Activated gamma-delta T cell (primary cell): Measurements from ENCODE around the gene P2RY2.

ENCODE experiments used
- DNase-seq: peaks from one replicate; lab custom pipeline; 2025; lab: John Stamatoyannopoulos, UW
- total RNA-seq, 2 donors: gene quantifications; one replicate each; lab custom pipeline; 2026; lab: John Stamatoyannopoulos, UW

P2RY2 gene
- total RNA-seq = 0 to 0.13 reads per million in 2 donors

GRCh38 chr11:73218106-73218829 lies at the start of gene P2RY2:
TSS of gene P2RY2 (plus strand) at chr11:73218281. CDS start at chr11:73234160, 15,879 bp downstream.
- DNase-seq = no peak

- DNase-seq = no peak
Measured at GRCh38 chr11:73168925-73169579, 49.0 kb upstream of the P2RY2 start.

DNA sequence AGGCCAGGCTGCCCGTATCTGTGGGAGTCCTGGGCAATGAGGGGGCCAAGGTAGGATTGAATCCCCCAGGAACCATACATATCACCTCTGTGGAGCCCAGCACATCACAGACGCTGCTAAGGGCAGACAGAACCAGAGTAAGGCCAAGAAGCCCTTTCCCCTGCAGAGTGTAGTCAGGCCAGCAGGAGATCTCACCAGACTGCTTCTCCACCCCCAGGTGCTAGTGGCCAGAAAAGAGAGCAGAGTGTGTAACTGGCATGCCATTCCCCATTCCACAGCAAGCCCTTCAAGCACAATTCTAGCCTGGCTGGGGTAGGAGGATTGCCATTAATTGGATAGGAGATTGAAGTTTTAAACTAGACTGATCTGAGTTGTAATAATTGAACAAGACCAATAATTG lies 47.9 kb upstream of the P2RY2 start:
- DNase-seq = no peak

GRCh38 chr11:73171436-73172161 lies 46.5 kb upstream of the P2RY2 start:
- DNase-seq = no peak

DNA sequence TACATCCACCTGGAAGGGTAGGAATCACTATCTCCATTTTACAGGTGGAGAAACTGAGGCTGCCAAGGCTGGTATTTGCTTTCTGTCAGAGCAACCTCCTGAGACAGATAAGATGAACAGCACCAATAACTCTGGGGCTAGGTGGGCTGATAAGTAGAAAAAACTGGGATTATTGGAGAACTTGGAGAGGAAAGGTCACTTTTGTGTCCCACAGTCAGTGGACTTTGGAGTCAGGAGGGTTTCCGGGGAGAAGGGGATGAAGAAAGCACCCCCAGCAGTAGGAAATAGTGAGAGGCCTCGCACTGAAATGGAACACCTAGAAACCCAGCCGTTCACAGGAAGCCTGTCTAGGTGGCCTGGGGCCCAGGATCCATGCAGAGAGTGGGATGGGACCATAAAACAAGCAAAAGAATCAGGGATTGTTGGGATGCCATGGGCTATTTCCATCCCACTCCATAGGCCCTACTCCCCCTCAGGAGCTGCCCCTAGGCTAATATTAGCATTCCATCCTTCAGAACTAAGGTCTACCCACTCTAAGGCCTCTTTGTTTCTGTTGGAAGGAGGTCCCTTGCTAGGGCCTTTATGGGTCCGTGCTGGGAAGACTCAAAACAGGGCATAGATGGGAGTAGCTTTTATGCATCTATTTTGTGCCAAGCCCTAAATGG lies 45.0 kb upstream of the P2RY2 start:
- no peak for DNase-seq

DNA sequence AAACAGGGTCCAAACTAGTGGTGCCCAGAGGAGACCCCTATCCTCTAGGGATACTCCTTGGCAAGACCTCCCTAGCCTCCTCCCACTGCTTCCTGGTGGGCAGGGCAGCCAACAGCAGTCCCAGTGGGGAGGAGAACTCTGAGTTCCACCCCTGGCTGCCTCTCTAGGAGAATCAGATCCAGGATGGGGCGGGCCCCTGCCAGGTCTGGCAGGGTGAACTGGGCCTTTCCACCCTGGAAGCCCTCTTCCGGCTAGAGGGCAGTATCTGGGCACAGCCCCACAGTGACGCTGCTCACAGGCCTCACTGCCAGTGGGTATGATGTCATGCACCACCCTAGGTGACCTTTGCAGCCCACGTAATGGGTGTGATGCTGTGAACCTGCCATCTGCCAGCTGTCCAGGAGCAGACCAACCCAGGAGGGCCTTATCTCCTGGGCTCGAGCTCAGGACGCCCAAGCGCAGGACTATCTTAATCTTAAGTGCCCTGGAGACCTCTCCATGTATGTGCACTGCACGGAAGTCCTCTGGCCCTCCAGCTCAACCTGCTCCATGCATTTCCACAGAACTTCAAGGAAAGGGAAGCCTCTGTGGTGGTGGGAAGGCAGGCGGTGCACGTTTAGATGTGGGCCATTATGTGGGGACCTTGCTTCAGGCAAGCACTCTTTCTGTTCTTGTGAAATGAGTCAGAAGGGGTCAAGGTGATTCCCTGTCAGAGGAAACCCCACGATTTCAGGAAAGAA lies 44.2 kb upstream of the P2RY2 start:
- no peak for DNase-seq

GRCh38 chr11:73174495-73174791 lies 43.6 kb upstream of the P2RY2 start:
- DNase-seq = no peak

- DNase-seq = no peak
Measured at GRCh38 chr11:73175551-73176144, 42.4 kb upstream of the P2RY2 start.

GRCh38 chr11:73176145-73176873 lies 41.8 kb upstream of the P2RY2 start:
- DNase-seq = no peak

GRCh38 chr11:73176874-73177155 lies 41.3 kb upstream of the P2RY2 start:
- DNase-seq = no peak

DNA sequence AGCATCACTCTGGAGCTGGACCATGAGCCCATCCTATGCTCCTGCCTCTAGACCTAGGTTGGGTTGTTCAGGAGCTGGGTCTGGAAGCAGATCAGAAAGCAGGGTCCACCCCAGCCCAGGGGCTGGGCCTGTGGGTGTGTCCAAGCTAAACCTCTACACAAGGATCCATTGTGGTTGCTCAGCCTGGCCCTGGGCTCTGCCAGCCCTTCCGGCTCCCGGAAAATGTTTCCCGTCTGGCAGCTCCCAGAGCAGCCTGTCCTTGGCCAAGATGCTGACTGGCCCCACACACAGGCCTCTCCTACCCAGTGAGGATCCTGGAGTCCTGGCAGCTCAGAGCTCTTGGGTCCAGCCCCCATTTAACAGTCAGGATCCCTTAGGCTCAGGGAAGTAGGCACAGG lies 40.7 kb upstream of the P2RY2 start:
- no peak for DNase-seq

DNA sequence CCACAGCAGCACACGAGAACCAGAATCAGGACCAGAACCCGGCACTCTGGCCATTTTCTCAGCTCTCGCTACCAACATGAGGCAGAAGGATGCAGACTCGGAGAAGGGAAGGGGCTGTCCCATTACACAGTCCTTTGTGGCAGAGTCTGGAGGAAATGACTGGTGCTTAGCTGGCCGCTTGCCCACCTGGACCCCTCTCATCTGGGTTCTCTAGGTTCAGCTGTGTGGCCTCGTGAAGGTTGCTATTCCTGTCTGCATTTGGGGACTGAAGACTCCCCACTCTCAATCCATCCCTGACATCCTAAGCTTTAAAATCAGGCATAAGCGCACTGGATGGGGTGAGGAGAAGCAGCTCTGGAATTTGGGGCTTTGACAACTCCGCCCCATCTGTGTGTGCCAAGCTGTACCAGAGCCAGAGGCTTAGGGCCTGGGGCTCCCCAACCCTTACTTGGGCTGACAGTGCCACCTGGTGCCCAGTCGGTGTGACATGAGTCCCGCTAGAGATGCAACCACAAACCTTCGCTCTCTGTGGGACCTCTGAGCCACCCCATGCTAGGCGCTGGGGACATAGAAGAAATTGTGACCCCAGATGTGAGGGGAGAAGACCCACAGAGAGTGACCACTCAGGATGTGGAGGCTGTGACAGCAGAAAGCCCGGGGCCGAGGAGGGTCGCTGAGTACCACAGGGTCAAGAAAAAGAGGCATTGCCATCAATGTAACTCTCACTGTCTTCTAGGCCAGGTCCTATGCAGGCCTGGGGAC lies 40.1 kb upstream of the P2RY2 start:
- no peak for DNase-seq

DNA sequence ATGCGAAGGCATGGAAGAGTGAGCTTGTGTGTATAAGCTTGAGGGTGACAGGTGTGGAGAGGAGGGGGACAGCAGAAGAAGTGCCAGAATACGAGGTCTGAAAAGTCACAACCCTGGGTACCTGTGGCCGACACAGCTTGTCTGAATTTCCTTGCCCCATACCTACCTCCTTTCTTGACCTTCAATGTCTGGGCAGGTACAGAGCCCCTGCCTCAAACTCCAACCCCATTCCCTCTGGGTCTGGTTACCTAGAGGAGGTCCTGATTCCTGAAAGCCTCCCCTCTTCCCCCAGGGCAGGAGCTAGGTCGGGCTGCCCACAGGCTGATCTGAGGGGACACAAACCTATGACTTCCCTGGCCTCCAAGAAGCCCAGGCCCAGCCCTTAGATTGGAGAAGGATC lies 39.4 kb upstream of the P2RY2 start:
- DNase-seq = no peak

- no peak for DNase-seq
Measured at GRCh38 chr11:73182824-73183321, 35.2 kb upstream of the P2RY2 start.

GRCh38 chr11:73184953-73185671 lies 33.0 kb upstream of the P2RY2 start:
- no peak for DNase-seq

- DNase-seq = no peak
Measured at GRCh38 chr11:73185680-73186293, 32.3 kb upstream of the P2RY2 start.

GRCh38 chr11:73186294-73186850 lies 31.7 kb upstream of the P2RY2 start:
- DNase-seq = no peak

- no peak for DNase-seq
Measured at GRCh38 chr11:73186886-73187285, 31.2 kb upstream of the P2RY2 start.

DNA sequence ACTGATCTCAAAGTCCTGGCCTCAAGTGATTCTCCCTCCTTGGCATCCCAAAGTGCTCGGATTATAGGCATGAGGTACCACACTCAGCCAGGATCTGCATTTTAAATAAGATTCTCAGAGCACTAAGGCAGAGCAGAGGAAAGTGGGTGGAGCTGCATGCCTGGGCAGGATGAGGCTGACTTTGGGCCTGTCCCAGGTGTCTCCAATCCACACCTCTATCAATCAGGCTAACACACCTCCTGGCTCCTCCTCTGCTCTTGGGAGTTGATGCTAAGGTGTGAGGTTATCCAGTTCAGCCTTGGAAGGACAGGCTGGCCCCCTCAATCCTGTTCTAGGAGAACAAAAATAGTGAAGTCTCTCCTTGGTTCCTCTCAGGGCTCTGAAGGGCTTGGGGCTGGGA lies 30.2 kb upstream of the P2RY2 start:
- DNase-seq = no peak
